Endodermal cell (in vitro differentiated cells): ENCODE data around the gene SMAP2. TPM values are rescaled to one million over a fixed set of nuclear protein-coding genes. Genes with fewer than 3 reads are reported as not detected.
"Not testable (repeated sequence)": the region's sequence is repeated elsewhere in the genome, so short reads cannot be mapped to it uniquely, and the experiment has no call there.

Experiments used
- DNase-seq: peaks from one replicate; pipeline ENCODE4 v3.0.0-alpha.2; 2017
- H3K27ac ChIP-seq: 2 replicates; pipeline ENCODE4 v1.5.1; 2013; ENCODE audit warnings: mild to moderate bottlenecking, low read depth, low read length, moderate library complexity
- H3K27me3 ChIP-seq: 2 replicates; pipeline ENCODE4 v1.6.1; 2013; ENCODE audit warnings: mild to moderate bottlenecking, low read length, moderate library complexity; ENCODE audit not compliant: insufficient read depth, control insufficient read depth, poor library complexity, severe bottlenecking
- H3K36me3 ChIP-seq: 2 replicates; pipeline ENCODE4 v1.7.0; 2013; ENCODE audit warnings: mild to moderate bottlenecking, low read length, moderate library complexity; ENCODE audit not compliant: control insufficient read depth, insufficient read depth
- H3K4me1 ChIP-seq: one replicate; pipeline ENCODE4 v1.7.0; 2013; ENCODE audit warnings: low read length; ENCODE audit not compliant: control insufficient read depth, insufficient read depth
- H3K4me3 ChIP-seq: 2 replicates; pipeline ENCODE4 v1.5.1; 2013; ENCODE audit warnings: mild to moderate bottlenecking, low read length, moderate library complexity
- H3K9ac ChIP-seq: 2 replicates; pipeline ENCODE4 v1.6.1; 2013; ENCODE audit warnings: mild to moderate bottlenecking, low read length, moderate library complexity; ENCODE audit not compliant: poor library complexity, severe bottlenecking; ENCODE audit errors: extremely low read depth
- H3K9me3 ChIP-seq: 2 replicates; pipeline ENCODE4 v1.6.1; 2013; ENCODE audit warnings: mild to moderate bottlenecking, low read length, moderate library complexity; ENCODE audit not compliant: control insufficient read depth
- H3K27ac Mint-ChIP-seq: 2 replicates; pipeline ENCODE4 v1.8.0; 2020; ENCODE audit warnings: mixed read lengths
- H3K27me3 Mint-ChIP-seq: 2 replicates; pipeline ENCODE4 v1.8.0; 2021; ENCODE audit warnings: mild to moderate bottlenecking, mixed read lengths; ENCODE audit not compliant: insufficient read depth
- H3K36me3 Mint-ChIP-seq: 2 replicates; pipeline ENCODE4 v1.8.0; 2020; ENCODE audit warnings: low read depth, mixed read lengths
- H3K4me1 Mint-ChIP-seq: 2 replicates; pipeline ENCODE4 v1.8.0; 2020; ENCODE audit warnings: mixed read lengths
- H3K4me3 Mint-ChIP-seq: 2 replicates; pipeline ENCODE4 v1.8.0; 2020; ENCODE audit warnings: mild to moderate bottlenecking, moderate library complexity, mixed read lengths
- H3K9me3 Mint-ChIP-seq: 2 replicates; pipeline ENCODE4 v1.8.0; 2020; ENCODE audit warnings: mild to moderate bottlenecking, mixed read lengths
- CTCF ChIP-seq: fragments of 200-600 bp; sonication (generic); conservative IDR thresholded peaks from 2 replicates; pipeline ENCODE4 v1.5.0; 2021; ENCODE audit warnings: antibody characterized with exemption, mild to moderate bottlenecking
- WGBS, 2 experiments: methylation state at CpG; one replicate each; pipeline versions ENCODE4 v1.1.5 to v1.1.7; 2013; ENCODE audit warnings: missing lambda C conversion rate in 2 of 2, mixed read lengths in 1 of 2; ENCODE audit not compliant: insufficient coverage in 1 of 2, insufficient read length in 1 of 2; 5-methylcytosine and 5-hydroxymethylcytosine counted together
- total RNA-seq, 2 donors: library from RNA; stranded (reverse); fragmentation: NEBNext Ultra II Directional in 1 of 2; extraction: Animal tissue kit (Norgen Biotek cat#: 25700) in 1 of 2; gene quantifications; 2 replicates in 1 of 2; 3 replicates in 1 of 2; pipeline ENCODE4 v1.2.1, GENCODE V29; 2021

SMAP2 gene
- total RNA-seq, 2 donors from 2014 or later, result 21.9 to 22.3 TPM

- Mint-ChIP-seq H3K4me1 (peaks cover 5% of the 10 kb centered on the region), H3K36me3 (no peaks in the 10 kb centered on the region), H3K27ac (no peak overlapping the region), H3K4me3 (no peak overlapping the region), H3K9me3 (no peaks in the 10 kb centered on the region), H3K27me3 (peaks cover 26% of the 10 kb centered on the region)
- H3K27me3 ChIP-seq, result no peaks in the 10 kb centered on the region
- H3K4me3 ChIP-seq, result no peak overlapping the region
- no peak overlapping the region for H3K9ac ChIP-seq
- H3K36me3 ChIP-seq, result no peaks in the 10 kb centered on the region
- WGBS, 2 experiments, result 76 to 86% methylated on average over 3 to 6 of the region's 6 CpGs
- DNase-seq, result no peak
- no peak overlapping the region for H3K27ac ChIP-seq
- TF ChIP-seq CTCF, result no peak
- no peaks in the 10 kb centered on the region for H3K4me1 ChIP-seq
- peaks cover 6% of the 10 kb centered on the region for H3K9me3 ChIP-seq
Measured at GRCh38 chr1:40341491-40342380, 31.8 kb upstream of the SMAP2 start.

DNA sequence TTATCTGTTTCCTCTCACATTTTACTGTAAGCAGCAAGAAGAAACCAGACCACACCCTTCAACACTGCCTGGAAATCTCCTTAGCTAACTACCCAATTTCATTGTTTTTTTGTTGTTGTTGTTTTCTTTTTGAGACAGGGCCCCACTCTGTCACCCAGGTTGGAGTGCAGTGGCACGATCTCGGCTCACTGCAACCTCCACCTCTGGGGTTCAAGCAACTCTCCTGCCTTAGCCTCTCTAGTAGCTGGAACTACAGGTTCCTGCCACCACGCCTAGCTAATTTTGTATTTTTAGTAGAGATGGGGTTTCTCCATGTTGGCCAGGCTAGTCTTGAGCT lies 31.2 kb upstream of the SMAP2 start:
- not testable (repeated sequence) for H3K9me3 Mint-ChIP-seq, H3K9me3 ChIP-seq, H3K4me3 ChIP-seq, H3K4me1 ChIP-seq, H3K4me3 Mint-ChIP-seq, H3K27me3 ChIP-seq, H3K36me3 ChIP-seq, H3K27ac Mint-ChIP-seq, H3K9ac ChIP-seq, H3K27ac ChIP-seq, H3K36me3 Mint-ChIP-seq, DNase-seq, H3K4me1 Mint-ChIP-seq
- peaks cover 26% of the 10 kb centered on the region for H3K27me3 Mint-ChIP-seq
- WGBS, 2 experiments, result 96 to 99% methylated on average over 3 of the region's 3 CpGs

- no peak overlapping the region for H3K4me3 Mint-ChIP-seq
- H3K9me3 ChIP-seq, result peaks cover 6% of the 10 kb centered on the region
- H3K36me3 ChIP-seq, result no peaks in the 10 kb centered on the region
- no peaks in the 10 kb centered on the region for H3K36me3 Mint-ChIP-seq
- H3K27ac ChIP-seq, result no peak overlapping the region
- no peak overlapping the region for H3K27ac Mint-ChIP-seq
- no peaks in the 10 kb centered on the region for H3K4me1 ChIP-seq
- no peak for DNase-seq
- H3K27me3 Mint-ChIP-seq, result peaks cover 18% of the 10 kb centered on the region
- no peaks in the 10 kb centered on the region for H3K9me3 Mint-ChIP-seq
- TF ChIP-seq CTCF, result no peak
- H3K27me3 ChIP-seq, result no peaks in the 10 kb centered on the region
- no peak overlapping the region for H3K4me3 ChIP-seq
- no peaks in the 10 kb centered on the region for H3K4me1 Mint-ChIP-seq
- 60 to 73% methylated on average over 3 to 6 of the region's 6 CpGs for WGBS, 2 experiments
- H3K9ac ChIP-seq, result no peak overlapping the region
Measured at GRCh38 chr1:40344597-40344996, 28.9 kb upstream of the SMAP2 start.
